Measurements from ENCODE around the gene TRIM2.

The TRIM2 gene

GRCh38 chr4:153335665-153336064, 131.4 kb downstream of the TRIM2 start:
- no peak overlapping the region for H3K4me3 ChIP-seq (ENCODE audit: control insufficient read depth, low read depth, low read length)
- TF ChIP-seq, protein P1, sequence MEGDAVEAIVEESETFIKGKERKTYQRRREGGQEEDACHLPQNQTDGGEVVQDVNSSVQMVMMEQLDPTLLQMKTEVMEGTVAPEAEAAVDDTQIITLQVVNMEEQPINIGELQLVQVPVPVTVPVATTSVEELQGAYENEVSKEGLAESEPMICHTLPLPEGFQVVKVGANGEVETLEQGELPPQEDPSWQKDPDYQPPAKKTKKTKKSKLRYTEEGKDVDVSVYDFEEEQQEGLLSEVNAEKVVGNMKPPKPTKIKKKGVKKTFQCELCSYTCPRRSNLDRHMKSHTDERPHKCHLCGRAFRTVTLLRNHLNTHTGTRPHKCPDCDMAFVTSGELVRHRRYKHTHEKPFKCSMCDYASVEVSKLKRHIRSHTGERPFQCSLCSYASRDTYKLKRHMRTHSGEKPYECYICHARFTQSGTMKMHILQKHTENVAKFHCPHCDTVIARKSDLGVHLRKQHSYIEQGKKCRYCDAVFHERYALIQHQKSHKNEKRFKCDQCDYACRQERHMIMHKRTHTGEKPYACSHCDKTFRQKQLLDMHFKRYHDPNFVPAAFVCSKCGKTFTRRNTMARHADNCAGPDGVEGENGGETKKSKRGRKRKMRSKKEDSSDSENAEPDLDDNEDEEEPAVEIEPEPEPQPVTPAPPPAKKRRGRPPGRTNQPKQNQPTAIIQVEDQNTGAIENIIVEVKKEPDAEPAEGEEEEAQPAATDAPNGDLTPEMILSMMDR (conservative IDR thresholded peaks at IDR 0.05; ENCODE audit: control insufficient read depth, insufficient read depth, low read depth, low read length): no peak
- peak; percentile 15 for DNase-seq (ENCODE audit: low read depth)

- no peak for DNase-seq (ENCODE audit: low read depth)
- TF ChIP-seq, protein P1 (conservative IDR thresholded peaks at IDR 0.05; ENCODE audit: control insufficient read depth, insufficient read depth, low read depth, low read length): no peak
These were observed 133.4 kb downstream of the TRIM2 start for GRCh38 chr4:153337686-153338085.

DNA sequence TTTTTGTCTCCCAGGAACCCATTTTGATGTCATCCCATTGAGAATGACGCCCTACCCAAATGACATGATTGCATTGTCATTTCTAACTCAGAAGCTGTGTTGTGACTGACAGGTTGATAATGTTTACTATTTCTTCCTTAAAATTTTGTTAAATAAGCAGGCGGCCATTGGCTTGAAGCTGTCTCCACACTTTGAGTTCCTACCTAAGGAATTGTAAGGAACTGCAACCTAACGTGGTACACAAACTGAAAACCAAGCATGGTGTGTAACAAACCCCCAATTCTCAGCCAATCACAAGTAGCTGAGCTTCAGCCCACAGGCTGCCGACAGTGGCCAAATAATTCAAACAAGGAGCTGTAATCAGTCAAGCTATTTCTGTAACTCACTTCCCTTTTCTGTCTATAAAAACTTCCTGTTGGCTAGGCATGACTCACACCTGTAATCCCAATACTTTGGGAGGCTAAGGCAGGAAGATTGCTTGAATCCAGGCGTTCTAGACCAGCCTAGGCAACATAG, 137.4 kb downstream of the TRIM2 start:
- TF ChIP-seq, protein P1 (conservative IDR thresholded peaks at IDR 0.05; ENCODE audit: control insufficient read depth, insufficient read depth, low read depth, low read length): no peak
- DNase-seq (ENCODE audit: low read depth): peak; percentile 52
- H3K4me3 ChIP-seq (ENCODE audit: control insufficient read depth, low read depth, low read length): no peak overlapping the region

More at GRCh38 chr4:153337686-153338085, 133.4 kb downstream of the TRIM2 start:
- no peak overlapping the region for H3K4me3 ChIP-seq (ENCODE audit: control insufficient read depth, low read depth, low read length)

GRCh38 chr4:153342751-153343552, 138.7 kb downstream of the TRIM2 start:
- TF ChIP-seq, protein P1 (conservative IDR thresholded peaks at IDR 0.05; ENCODE audit: control insufficient read depth, insufficient read depth, low read depth, low read length): no peak

DNA sequence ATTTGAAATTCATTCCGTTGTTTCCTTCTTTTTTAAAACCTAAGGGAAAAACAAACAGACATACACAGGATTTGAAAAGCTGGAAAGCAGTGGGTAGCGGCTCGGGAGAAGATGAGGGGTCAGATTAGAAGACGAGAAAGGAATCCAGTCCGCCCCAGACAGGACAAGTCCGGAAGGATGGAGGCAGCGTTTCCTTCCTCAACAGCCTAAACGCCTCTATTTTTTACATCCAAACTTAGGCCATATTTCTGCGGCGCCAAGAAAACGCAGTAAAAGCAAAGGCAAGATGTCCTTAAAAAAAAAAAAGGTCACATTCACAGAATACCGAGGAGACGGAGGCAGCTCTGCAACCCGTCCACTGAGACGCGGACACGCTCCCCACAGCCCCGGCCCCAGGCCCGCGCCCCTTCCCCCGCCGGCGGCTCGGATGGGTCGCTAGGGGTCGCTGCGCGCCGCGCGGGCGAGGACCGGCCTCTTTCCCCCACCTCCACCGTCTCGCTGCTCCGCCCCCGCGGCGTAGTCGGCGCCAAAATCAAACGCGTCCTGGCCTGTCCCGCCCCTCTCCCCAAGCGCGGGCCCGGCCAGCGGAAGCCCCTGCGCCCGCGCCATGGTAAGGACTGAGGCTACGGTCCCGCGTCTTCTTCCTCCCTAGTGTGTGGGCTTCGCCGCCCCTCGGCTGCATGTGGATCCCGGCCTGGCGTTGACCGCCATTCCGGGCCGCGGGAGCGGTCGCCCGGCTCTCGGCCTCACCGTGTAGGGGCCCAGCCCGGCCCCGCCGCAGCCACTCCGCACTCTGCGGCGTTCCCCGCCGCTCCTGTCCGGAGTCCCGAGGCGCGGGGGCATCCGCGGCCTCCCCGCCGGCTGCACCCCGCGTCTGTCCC, 140.1 kb downstream of the TRIM2 start, which contains the start of gene MND1:
MND1 (plus strand) TSS at position 558 of the 881 bp plus-strand sequence; CDS start at position 608, 50 bp downstream.
- peak within 1 kb of the TSS; percentile 77 for H3K4me3 ChIP-seq (ENCODE audit: control insufficient read depth, low read depth, low read length)
- peak; percentile 70 for DNase-seq (ENCODE audit: low read depth)
- TF ChIP-seq, protein P1 (conservative IDR thresholded peaks at IDR 0.05; ENCODE audit: control insufficient read depth, insufficient read depth, low read depth, low read length): no peak

More at GRCh38 chr4:153342751-153343552, 138.7 kb downstream of the TRIM2 start:
- no peak overlapping the region for H3K4me3 ChIP-seq (ENCODE audit: control insufficient read depth, low read depth, low read length)
- no peak for DNase-seq (ENCODE audit: low read depth)
